ENCODE measurements around the gene TCFL5. TPM values are rescaled to one million over a fixed set of nuclear protein-coding genes. Genes with fewer than 3 reads are reported as not detected.
A peak's percentile ranks its signal among the peaks of the same experiment; 100 is the strongest.

The TCFL5 gene
- total and polyA plus RNA-seq, 2 donors from 2014 or later: 6.1 to 11.5 TPM

- Histone ChIP-seq H3K36me3 (ENCODE audit: control insufficient read depth in 2 of 3, insufficient read depth in 3 of 3, low read length in 3 of 3) (no peaks in the 10 kb centered on the region), H3K4me3 (ENCODE audit: low read length in 3 of 3) (no peak overlapping the region), H3K27me3 (ENCODE audit: control insufficient read depth, insufficient read depth, low read length) (no peaks in the 10 kb centered on the region), H3K27ac (ENCODE audit: low read depth in 2 of 2, low read length in 2 of 2) (no peak overlapping the region), H3K4me1 (ENCODE audit: control insufficient read depth in 2 of 3, insufficient read depth in 2 of 3, low read depth in 1 of 3, low read length in 3 of 3) (peaks cover 0 to 3% (median 2%) of the 10 kb centered on the region in 3 donors), H3K9me3 (ENCODE audit: control insufficient read depth in 2 of 3, insufficient read depth in 1 of 3, low read length in 3 of 3) (peaks cover 0 to 2% (median 0%) of the 10 kb centered on the region in 3 donors), H3K9ac (ENCODE audit: low read length in 3 of 3) (no peak overlapping the region)
- intact Hi-C loops (cut with DNase I): no loop called here
- DNase-seq: peak in 1 of 5 donors; percentile 61
- FAIRE-seq: no peak
- TF ChIP-seq CTCF (IDR thresholded peaks at IDR 0.05; ENCODE audit: borderline replicate concordance, extremely low read depth, insufficient read depth): no peak
These were observed 21.1 kb downstream of the TCFL5 start for GRCh38 chr20:62840244-62841197.

DNA sequence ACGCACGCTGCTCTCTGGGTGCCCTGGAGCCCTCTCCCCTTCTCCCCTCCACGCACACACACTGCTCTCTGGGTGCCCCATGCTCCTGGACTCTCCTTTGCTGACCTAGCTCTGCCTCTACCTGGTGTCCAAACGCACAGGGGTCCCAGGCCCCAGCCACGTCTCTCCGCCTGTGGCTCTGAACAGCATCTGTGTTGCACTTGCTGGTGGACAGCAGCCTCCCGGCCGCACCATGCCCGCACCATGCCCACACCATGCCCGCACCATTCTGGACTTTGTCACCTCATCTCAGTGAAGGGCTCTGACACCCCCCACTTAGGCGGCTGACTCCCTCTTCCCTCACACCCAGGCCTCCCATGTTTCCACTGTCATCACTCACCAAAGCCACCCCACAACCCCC, 21.8 kb downstream of the TCFL5 start:
- Histone ChIP-seq H3K9ac (ENCODE audit: low read length in 3 of 3) (no peak overlapping the region), H3K4me1 (ENCODE audit: control insufficient read depth in 2 of 3, insufficient read depth in 2 of 3, low read depth in 1 of 3, low read length in 3 of 3) (peaks cover 0 to 3% (median 2%) of the 10 kb centered on the region in 3 donors), H3K4me3 (ENCODE audit: low read length in 3 of 3) (no peak overlapping the region), H3K36me3 (ENCODE audit: control insufficient read depth in 2 of 3, insufficient read depth in 3 of 3, low read length in 3 of 3) (no peaks in the 10 kb centered on the region), H3K27me3 (ENCODE audit: control insufficient read depth, insufficient read depth, low read length) (no peaks in the 10 kb centered on the region), H3K27ac (ENCODE audit: low read depth in 2 of 2, low read length in 2 of 2) (no peak overlapping the region), H3K9me3 (ENCODE audit: control insufficient read depth in 2 of 3, insufficient read depth in 1 of 3, low read length in 3 of 3) (peaks cover 0 to 2% (median 0%) of the 10 kb centered on the region in 3 donors)
- intact Hi-C loops (cut with DNase I): no loop called here
- DNase-seq: peak in 1 of 5 donors; percentile 59
- no peak for FAIRE-seq
- TF ChIP-seq CTCF (IDR thresholded peaks at IDR 0.05; ENCODE audit: borderline replicate concordance, extremely low read depth, insufficient read depth): no peak

DNA sequence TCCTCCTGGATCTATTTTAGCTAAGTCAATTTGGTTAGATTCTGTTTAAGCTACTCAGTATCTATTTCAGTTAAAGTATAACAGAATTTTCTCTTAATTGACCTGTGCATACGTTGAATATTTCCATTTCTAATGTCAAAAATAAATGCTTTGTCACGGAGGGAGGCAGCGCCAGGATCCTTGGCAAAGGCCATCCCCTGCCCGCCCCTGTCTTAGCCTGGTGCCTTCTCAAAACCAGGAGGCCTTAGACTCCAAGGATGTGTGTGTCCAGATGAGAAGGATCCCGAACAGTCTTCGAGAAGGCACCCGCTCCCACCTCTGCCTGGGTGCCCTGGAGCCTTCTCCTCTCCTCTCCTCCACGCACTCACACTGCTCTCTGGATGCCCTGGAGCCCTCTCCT, 22.4 kb downstream of the TCFL5 start:
- Histone ChIP-seq H3K36me3 (ENCODE audit: control insufficient read depth in 2 of 3, insufficient read depth in 3 of 3, low read length in 3 of 3) (no peaks in the 10 kb centered on the region), H3K4me1 (ENCODE audit: control insufficient read depth in 2 of 3, insufficient read depth in 2 of 3, low read depth in 1 of 3, low read length in 3 of 3) (peaks cover 0 to 3% (median 2%) of the 10 kb centered on the region in 3 donors), H3K9me3 (ENCODE audit: control insufficient read depth in 2 of 3, insufficient read depth in 1 of 3, low read length in 3 of 3) (peaks cover 0 to 2% (median 0%) of the 10 kb centered on the region in 3 donors), H3K4me3 (ENCODE audit: low read length in 3 of 3) (no peak overlapping the region), H3K27ac (ENCODE audit: low read depth in 2 of 2, low read length in 2 of 2) (no peak overlapping the region), H3K27me3 (ENCODE audit: control insufficient read depth, insufficient read depth, low read length) (no peaks in the 10 kb centered on the region), H3K9ac (ENCODE audit: low read length in 3 of 3) (no peak overlapping the region)
- DNase-seq: peak in 1 of 5 donors; percentile 43
- no peak for FAIRE-seq
- intact Hi-C loops (cut with DNase I): no loop called here
- no peak for TF ChIP-seq CTCF (IDR thresholded peaks at IDR 0.05; ENCODE audit: borderline replicate concordance, extremely low read depth, insufficient read depth)
